H1 (cell line): ENCODE measurements around the gene POU6F2. TPM values are rescaled to one million over a fixed set of nuclear protein-coding genes. Genes with fewer than 3 reads are reported as not detected.

Experiments
- CTCF ChIA-PET: fragments of 300-600 bp; sonication (Branson Sonifier 250); formaldehyde crosslinking; loops from one replicate; lab custom pipeline; 2021; ENCODE audit not compliant: partially characterized antibody; lab: Charles Lee
- POLR2A ChIA-PET: fragments of 300-600 bp; sonication (Branson Sonifier 250); formaldehyde crosslinking; loops from one replicate; lab custom pipeline; 2021; ENCODE audit warnings: inconsistent platforms; ENCODE audit not compliant: partially characterized antibody; lab: Charles Lee
- DNase-seq, 2 experiments: peaks; one replicate each; pipeline versions ENCODE4 v3.0.0 to v3.0.0-alpha.2; 2010 to 2022; ENCODE audit warnings: low spot score in 2 of 2, low read depth in 1 of 2, mixed read lengths in 1 of 2
- FAIRE-seq: peaks from 2 replicates; lab custom pipeline; 2011; peaks lifted over from hg19 to GRCh38; lab: Jason Lieb, UNC
- H2AFZ ChIP-seq: 2 replicates; pipeline ENCODE4 v1.8.1; 2012; ENCODE audit warnings: low read length, inconsistent platforms
- H2AK5ac ChIP-seq: 2 replicates; pipeline ENCODE4 v1.6.1; 2013; ENCODE audit warnings: low read depth, low read length
- H2BK120ac ChIP-seq: replicated peaks from 2 replicates; pipeline ENCODE3; 2013; ENCODE audit warnings: low read depth, low read length, inconsistent platforms
- H2BK12ac ChIP-seq: 2 replicates; pipeline ENCODE4 v1.6.1; 2013; ENCODE audit warnings: low read depth, low read length
- H2BK15ac ChIP-seq: 2 replicates; pipeline ENCODE4 v1.6.1; 2013; ENCODE audit warnings: low read length
- H2BK20ac ChIP-seq: 2 replicates; pipeline ENCODE4 v1.6.1; 2013; ENCODE audit warnings: low read length
- H2BK5ac ChIP-seq: 2 replicates; pipeline ENCODE4 v1.6.1; 2013; ENCODE audit warnings: low read depth, low read length
- H3K14ac ChIP-seq: 2 replicates; pipeline ENCODE4 v1.6.1; 2013; ENCODE audit warnings: inconsistent platforms; ENCODE audit not compliant: insufficient read length
- H3K18ac ChIP-seq: 2 replicates; pipeline ENCODE4 v1.6.1; 2013; ENCODE audit warnings: low read length; ENCODE audit errors: extremely low read depth
- H3K23ac ChIP-seq: 2 replicates; pipeline ENCODE4 v1.6.1; 2013; ENCODE audit warnings: inconsistent platforms; ENCODE audit not compliant: insufficient read length
- H3K23me2 ChIP-seq: 2 replicates; pipeline ENCODE4 v1.6.1; 2013; ENCODE audit warnings: low read depth, low read length
- H3K27ac ChIP-seq: 2 replicates; pipeline ENCODE4 v1.6.1; 2011; ENCODE audit warnings: low read depth, low read length, inconsistent platforms
- H3K27me3 ChIP-seq, 4 experiments: replicated peaks in 1 of 4; 1 replicate in 1 of 4; 2 replicates in 3 of 4; pipeline versions ENCODE4 v1.6.1 to v1.8.1; 2011 to 2013; ENCODE audit warnings: low read length in 3 of 4, mild to moderate bottlenecking in 3 of 4, inconsistent platforms in 2 of 4, mixed read lengths in 2 of 4, moderate library complexity in 1 of 4; ENCODE audit not compliant: control insufficient read depth in 3 of 4, insufficient read depth in 3 of 4; ENCODE audit errors: extremely low read depth in 1 of 4
- H3K36me3 ChIP-seq, 4 experiments: 2 replicates each; pipeline versions ENCODE4 v1.6.1 to v1.8.1; 2011 to 2013; ENCODE audit warnings: mild to moderate bottlenecking in 4 of 4, low read length in 3 of 4, moderate library complexity in 2 of 4, control low read depth in 1 of 4, inconsistent platforms in 1 of 4; ENCODE audit not compliant: insufficient read depth in 4 of 4, control insufficient read depth in 2 of 4
- H3K4ac ChIP-seq: replicated peaks from 2 replicates; pipeline ENCODE3; 2013; ENCODE audit warnings: low read length, low read depth, mixed read lengths, inconsistent platforms; ENCODE audit not compliant: insufficient read length
- H3K4me1 ChIP-seq, 4 experiments: replicated peaks in 1 of 4; 1 replicate in 1 of 4; 2 replicates in 3 of 4; pipeline versions ENCODE4 v1.6.1 to v1.8.1; 2011 to 2013; ENCODE audit warnings: low read length in 3 of 4, inconsistent platforms in 2 of 4, mixed read lengths in 1 of 4; ENCODE audit not compliant: insufficient read depth in 4 of 4, control insufficient read depth in 3 of 4
- H3K4me2 ChIP-seq, 2 experiments: 2 replicates each; pipeline versions ENCODE4 v1.6.1 to v1.8.1; 2011 to 2013; ENCODE audit warnings: low read depth in 2 of 2, low read length in 2 of 2, control low read depth in 1 of 2, inconsistent platforms in 1 of 2, mild to moderate bottlenecking in 1 of 2; ENCODE audit not compliant: insufficient read depth in 1 of 2
- H3K4me3 ChIP-seq, 4 experiments: fragments of 200-600, 300-600 bp in 1 of 4; sonication (generic), shearing (Covaris generic), sonication (Bioruptor Twin) in 1 of 4; 2 replicates each; pipeline versions ENCODE4 v1.5.1 to v1.8.1; 2011 to 2016; ENCODE audit warnings: low read length in 4 of 4, low read depth in 3 of 4, control low read depth in 2 of 4, inconsistent platforms in 2 of 4, mild to moderate bottlenecking in 2 of 4, mixed read lengths in 1 of 4, moderate library complexity in 1 of 4; ENCODE audit not compliant: insufficient read depth in 2 of 4; ENCODE audit errors: extremely low read depth in 1 of 4
- H3K56ac ChIP-seq: replicated peaks from 2 replicates; pipeline ENCODE3; 2013; ENCODE audit warnings: low read depth, mild to moderate bottlenecking, mixed read lengths, low read length, inconsistent platforms; ENCODE audit not compliant: insufficient read length
- H3K79me1 ChIP-seq: 2 replicates; pipeline ENCODE4 v1.6.1; 2013; ENCODE audit warnings: low read depth, low read length, control low read depth
- H3K79me2 ChIP-seq, 2 experiments: 2 replicates each; pipeline versions ENCODE4 v1.6.1 to v1.8.1; 2012 to 2013; ENCODE audit warnings: low read length in 2 of 2, mild to moderate bottlenecking in 2 of 2, inconsistent platforms in 1 of 2; ENCODE audit not compliant: insufficient read depth in 2 of 2, control insufficient read depth in 1 of 2
- H3K9ac ChIP-seq, 4 experiments: replicated peaks in 1 of 4; 1 replicate in 1 of 4; 2 replicates in 3 of 4; pipeline versions ENCODE4 v1.6.1 to v1.8.1; 2011 to 2013; ENCODE audit warnings: low read depth in 3 of 4, low read length in 3 of 4, control low read depth in 2 of 4, mild to moderate bottlenecking in 2 of 4, moderate library complexity in 2 of 4, inconsistent platforms in 1 of 4; ENCODE audit errors: extremely low read depth in 1 of 4
- H3K9me3 ChIP-seq, 2 experiments: 2 replicates each; pipeline versions ENCODE4 v1.6.1 to v1.8.1; 2012 to 2013; ENCODE audit warnings: mild to moderate bottlenecking in 2 of 2, moderate library complexity in 2 of 2, control low read depth in 1 of 2, inconsistent platforms in 1 of 2, low read depth in 1 of 2, low read length in 1 of 2, mixed read lengths in 1 of 2; ENCODE audit not compliant: insufficient read depth in 2 of 2
- H4K20me1 ChIP-seq, 2 experiments: replicated peaks in 1 of 2; 2 replicates each; pipeline versions ENCODE3 to v1.8.1; 2011 to 2013; ENCODE audit warnings: inconsistent platforms in 2 of 2, low read length in 2 of 2, mild to moderate bottlenecking in 1 of 2; ENCODE audit not compliant: insufficient read depth in 2 of 2, control insufficient read depth in 1 of 2
- H4K5ac ChIP-seq: 2 replicates; pipeline ENCODE4 v1.6.1; 2013; ENCODE audit warnings: low read length, low read depth, mixed read lengths, inconsistent platforms; ENCODE audit not compliant: insufficient read length
- H4K8ac ChIP-seq: 2 replicates; pipeline ENCODE4 v1.8.0; 2013; ENCODE audit warnings: mild to moderate bottlenecking, moderate library complexity, low read length, inconsistent platforms; ENCODE audit not compliant: insufficient read depth; ENCODE audit errors: extremely low read depth
- H4K91ac ChIP-seq: replicated peaks from 2 replicates; pipeline ENCODE3; 2013; ENCODE audit warnings: low read length, mixed read lengths, inconsistent platforms; ENCODE audit not compliant: insufficient read length
- CEBPB ChIP-seq: IDR thresholded peaks from 2 replicates; pipeline ENCODE4 v1.6.1; 2012; ENCODE audit warnings: low read depth, low read length
- HDAC6 ChIP-seq: IDR thresholded peaks from one replicate; pipeline ENCODE4 v1.7.1; 2012; ENCODE audit warnings: low read depth, mild to moderate bottlenecking, inconsistent platforms, low read length, moderate library complexity
- NANOG ChIP-seq: IDR thresholded peaks from 2 replicates; pipeline ENCODE4 v1.6.1; 2011; ENCODE audit warnings: low read length, low read depth, mild to moderate bottlenecking, inconsistent platforms; ENCODE audit not compliant: insufficient read depth, poor library complexity, severe bottlenecking
- POU5F1 ChIP-seq: IDR thresholded peaks from 2 replicates; pipeline ENCODE4 v1.6.1; 2011; ENCODE audit warnings: low read depth, mild to moderate bottlenecking, low read length, moderate library complexity
- SIX5 ChIP-seq: IDR thresholded peaks from 2 replicates; pipeline ENCODE4 v1.6.1; 2011; ENCODE audit warnings: mild to moderate bottlenecking, low read depth, low read length
- YY1 ChIP-seq: IDR thresholded peaks from 2 replicates; pipeline ENCODE4 v1.6.1; 2011; ENCODE audit warnings: low read depth, mild to moderate bottlenecking, low read length
- WGBS, 2 experiments: shearing (Covaris generic) in 1 of 2; methylation state at CpG; one replicate each; pipeline versions ENCODE4 v1.1.6 to v1.1.7; 2013 to 2015; ENCODE audit warnings: low lambda C conversion rate in 2 of 2, mixed read lengths in 2 of 2, inconsistent platforms in 1 of 2, low coverage in 1 of 2, missing lambda C conversion rate in 1 of 2; ENCODE audit not compliant: insufficient replicate concordance in 2 of 2, insufficient coverage in 1 of 2, insufficient read length in 1 of 2; ENCODE audit errors: extremely low coverage in 1 of 2, missing lambda C conversion rate in 1 of 2; 5-methylcytosine and 5-hydroxymethylcytosine counted together
- polyA plus RNA-seq, 7 experiments: library from polyadenylated mRNA; depleted of rRNA in 3 of 7; stranded (reverse) in 5 of 7; unstranded in 2 of 7; fragments of >200 nt in 5 of 7; fragments of 200-250 nt in 2 of 7; gene quantifications; 1 replicate in 5 of 7; 2 replicates in 1 of 7; 4 replicates in 1 of 7; pipeline versions ENCODE4 v1.2.1 to v1.2.3, GENCODE V29; 2011 to 2013; ENCODE audit warnings: missing spikeins in 2 of 7, mixed read lengths in 2 of 7
- total RNA-seq: library from RNA; stranded (reverse); fragmentation: NEBNext Ultra II Directional; extraction: Animal tissue kit (Norgen Biotek cat#: 25700); gene quantifications from 2 replicates; pipeline ENCODE4 v1.2.1, GENCODE V29; 2021

POU6F2 gene
- total and polyA plus RNA-seq, 2 of the 8 experiments (the other 6 are each of a cell fraction or from before 2014, with no cell fraction given) = 1.1 to 2.0 TPM

DNA sequence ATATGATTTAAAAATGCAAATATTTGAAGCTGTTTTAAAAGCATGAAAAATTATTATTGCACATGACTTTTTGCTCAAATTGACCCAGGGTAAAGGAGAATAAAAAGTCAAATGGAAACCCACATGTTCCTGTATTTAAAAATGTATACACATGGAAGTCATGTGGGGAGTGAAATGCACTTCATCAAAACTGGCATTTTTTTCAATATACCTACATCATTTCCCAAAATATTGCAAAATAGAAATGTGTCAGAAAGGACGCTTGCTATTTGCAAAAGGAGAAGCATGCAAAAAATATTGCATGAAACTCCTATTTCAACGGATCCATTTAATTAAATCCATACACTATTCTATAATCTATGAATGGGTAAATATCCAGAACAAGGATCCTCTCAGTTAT lies 117.0 kb downstream of the POU6F2 start:
- FAIRE-seq = no peak
- TF ChIP-seq NANOG (no peak), CEBPB (no peak), POU5F1 (no peak), HDAC6 (no peak), YY1 (no peak), SIX5 (no peak)

More for the DNA sequence above, 117.0 kb downstream of the POU6F2 start:
- Histone ChIP-seq H3K23me2 (no peaks in the 10 kb centered on the region), H2BK5ac (no peak overlapping the region), H3K9me3 (no peaks in the 10 kb centered on the region), H2BK20ac (no peak overlapping the region), H3K4me3 (no peak overlapping the region), H3K4ac (no peak overlapping the region), H2BK120ac (no peak overlapping the region), H2AK5ac (no peak overlapping the region), H3K23ac (no peak overlapping the region), H3K27ac (no peak overlapping the region), H3K36me3 (no peaks in the 10 kb centered on the region), H4K91ac (no peak overlapping the region), H3K4me1 (no peaks in the 10 kb centered on the region), H3K79me2 (no peaks in the 10 kb centered on the region), H3K27me3 (no peaks in the 10 kb centered on the region), H2BK12ac (no peak overlapping the region), H3K18ac (no peak overlapping the region), H3K79me1 (no peaks in the 10 kb centered on the region), H3K14ac (no peak overlapping the region), H2BK15ac (no peak overlapping the region), H4K8ac (no peak overlapping the region), H3K56ac (no peak overlapping the region), H2AFZ (no peak overlapping the region), H3K4me2 (no peak overlapping the region), H3K9ac (no peak overlapping the region), H4K20me1 (no peaks in the 10 kb centered on the region), H4K5ac (no peak overlapping the region)
- CTCF ChIA-PET = interaction anchor here (0.6 kb wide), 1 partner anchor 147 kb away, joined by 3 read pairs; no protein-coding TSS in a partner anchor
- 92% methylated on average over 2 of the region's 2 CpGs; no CpG with 5 or more reads in 1 of the 2 experiments for WGBS, 2 experiments
- POLR2A ChIA-PET = no interaction called here
- DNase-seq = no peak
